Renal pelvis (tissue), 4 donors: Measurements from ENCODE around the gene ALDH9A1. TPM values are rescaled to one million over a fixed set of nuclear protein-coding genes. Genes with fewer than 3 reads are reported as not detected.
"Not testable (repeated sequence)": the region's sequence is repeated elsewhere in the genome, so short reads cannot be mapped to it uniquely, and the experiment has no call there.

Experiments
- DNase-seq: peaks from one replicate; pipeline ENCODE4 v3.0.0-alpha.2; 2013
- polyA plus RNA-seq, 3 donors: library from polyadenylated mRNA; unstranded; fragments of 120-200 nt; gene quantifications; one replicate each; pipeline ENCODE4 v1.2.1, GENCODE V29; 2013; ENCODE audit not compliant: insufficient read length in 3 of 3

The ALDH9A1 gene
- polyA plus RNA-seq, 3 donors = 108 to 117 (median 111) TPM

DNA sequence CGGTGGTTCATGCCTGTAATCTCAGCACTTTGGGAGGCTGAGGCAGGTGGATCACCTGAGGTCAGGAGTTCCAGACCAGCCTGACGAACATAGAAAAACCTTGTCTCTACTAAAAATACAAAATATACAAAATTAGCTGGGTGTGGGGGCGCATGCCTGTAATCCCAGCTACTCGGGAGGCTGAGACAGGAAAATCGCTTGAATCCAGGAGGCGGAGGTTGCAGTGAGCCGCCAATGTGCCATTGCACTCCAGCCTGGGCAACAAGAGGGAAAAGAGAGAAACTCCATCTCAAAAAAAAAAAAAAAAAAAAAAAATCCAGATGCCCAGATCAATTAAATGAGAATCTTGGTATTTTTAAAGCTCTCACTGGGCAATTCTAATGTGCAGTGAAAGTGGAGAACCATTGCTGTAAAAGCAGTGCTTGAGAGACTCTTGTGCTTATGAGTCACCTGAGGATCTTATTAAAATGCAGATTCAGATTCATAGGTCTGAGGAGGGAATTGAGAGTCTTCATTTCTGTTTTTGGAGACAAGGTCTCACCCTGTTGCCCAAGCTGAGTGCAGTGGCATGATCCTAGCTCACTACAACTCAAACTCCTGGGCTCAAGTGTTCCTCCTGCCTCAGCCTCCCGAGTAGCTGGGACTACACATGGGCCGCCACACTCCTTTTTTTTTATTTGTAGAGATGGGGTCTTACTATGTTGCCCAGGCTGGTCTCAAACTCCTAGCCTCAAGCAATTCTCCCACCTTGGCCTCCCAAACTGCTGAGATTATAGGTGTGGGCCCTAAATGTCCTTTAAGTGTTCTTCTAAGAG is 39.4 kb downstream of the ALDH9A1 start:
- not testable (repeated sequence) for DNase-seq

DNA sequence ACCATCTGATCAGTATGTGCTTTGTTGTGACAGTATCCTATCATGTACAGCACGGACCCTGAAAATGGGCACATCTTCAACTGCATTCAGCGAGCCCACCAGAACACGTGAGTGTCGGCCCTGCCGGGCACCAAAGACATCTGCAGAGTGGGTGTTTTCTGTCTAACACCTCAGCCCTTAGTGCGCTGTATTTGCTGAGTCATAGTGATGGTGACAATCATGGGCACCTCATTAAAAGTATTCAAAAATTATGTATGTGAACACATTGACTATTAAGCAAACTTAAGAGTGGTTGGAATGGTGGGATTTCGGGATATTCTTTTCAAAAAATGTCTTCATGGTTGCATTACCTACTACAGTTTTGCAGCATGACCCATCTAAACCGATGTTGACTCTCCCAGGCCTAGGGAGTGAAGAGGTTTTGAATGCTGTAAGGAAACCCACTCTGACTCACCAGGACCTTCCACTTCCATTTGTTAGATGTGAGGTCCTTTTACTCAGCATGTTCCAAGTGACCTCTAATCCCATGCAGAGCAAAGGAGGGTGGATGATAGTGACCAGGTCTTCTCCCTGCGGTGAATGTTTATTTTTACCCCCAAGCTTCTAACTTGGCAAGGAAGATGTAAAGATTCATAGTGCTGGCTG is 47.3 kb downstream of the ALDH9A1 start:
- DNase-seq = no peak

DNA sequence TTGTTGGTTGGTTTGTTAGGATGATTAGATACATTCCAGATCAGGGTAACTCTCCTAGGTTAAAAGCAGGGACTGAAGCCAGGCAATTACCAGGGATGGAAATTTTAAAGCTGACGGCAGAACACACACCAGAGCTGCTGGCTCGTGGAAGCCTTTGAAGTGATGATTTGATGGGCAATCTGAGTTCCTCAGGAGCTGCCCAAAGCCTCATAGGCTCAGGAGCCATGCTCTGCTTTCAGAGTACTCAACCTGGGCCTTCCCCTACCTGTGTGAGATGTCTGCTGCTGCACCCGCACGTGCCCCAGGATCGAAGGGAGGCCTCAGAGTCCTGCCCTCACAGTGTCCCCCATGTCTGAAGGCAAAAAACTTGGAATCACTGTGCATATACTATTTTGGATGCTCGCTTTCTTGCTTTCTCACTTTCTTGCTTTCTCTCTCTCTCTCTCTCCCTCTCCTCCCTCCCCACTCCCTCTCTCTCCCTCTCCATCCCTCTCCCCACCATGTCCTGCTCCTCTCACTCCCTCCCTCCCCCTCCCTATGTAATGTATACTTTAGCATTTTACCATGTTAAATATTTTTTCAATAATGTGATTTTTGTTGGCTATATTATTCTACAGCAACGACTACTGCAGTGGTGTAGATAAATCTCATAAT is 49.3 kb downstream of the ALDH9A1 start:
- no peak for DNase-seq

DNA sequence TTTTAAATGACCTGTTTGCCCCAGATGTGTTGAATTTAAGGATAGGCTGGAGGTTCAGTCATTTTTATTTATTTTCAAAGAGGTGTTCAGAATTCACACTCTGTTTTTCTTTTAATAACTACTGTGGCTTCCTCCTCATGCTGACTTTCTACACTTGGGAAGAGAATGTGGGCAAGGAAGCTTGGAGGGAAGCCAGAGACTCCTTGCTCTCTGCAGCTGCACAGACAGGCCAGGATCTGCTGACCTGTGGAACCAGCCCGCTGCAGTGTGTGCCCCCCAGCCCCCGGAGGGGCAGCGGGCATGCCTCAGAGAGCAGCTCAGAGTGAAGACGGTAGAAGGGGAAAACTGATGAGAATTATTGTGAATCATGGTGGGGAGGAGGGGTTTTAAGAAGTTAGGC is 50.4 kb downstream of the ALDH9A1 start:
- no peak for DNase-seq

DNA sequence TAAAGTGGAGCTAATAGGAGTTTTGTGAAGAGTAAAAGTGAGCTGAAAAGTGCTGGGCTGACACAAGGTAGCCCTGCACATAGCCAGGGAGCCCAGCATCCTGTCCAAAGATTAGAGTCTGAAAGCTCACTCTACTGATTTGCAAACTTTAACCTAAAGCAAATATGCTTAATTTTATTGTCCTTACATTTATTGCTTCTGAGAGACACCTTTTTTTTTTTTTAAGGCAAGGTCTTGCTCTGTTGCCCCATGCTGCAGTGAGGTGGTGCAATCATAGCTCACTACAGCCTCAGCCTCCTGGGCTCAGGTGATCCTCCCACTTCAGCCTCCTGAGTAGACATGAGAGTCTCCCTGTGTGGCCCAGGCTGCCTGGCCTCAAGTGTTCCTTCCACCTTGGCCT is 50.8 kb downstream of the ALDH9A1 start:
- no peak for DNase-seq

DNA sequence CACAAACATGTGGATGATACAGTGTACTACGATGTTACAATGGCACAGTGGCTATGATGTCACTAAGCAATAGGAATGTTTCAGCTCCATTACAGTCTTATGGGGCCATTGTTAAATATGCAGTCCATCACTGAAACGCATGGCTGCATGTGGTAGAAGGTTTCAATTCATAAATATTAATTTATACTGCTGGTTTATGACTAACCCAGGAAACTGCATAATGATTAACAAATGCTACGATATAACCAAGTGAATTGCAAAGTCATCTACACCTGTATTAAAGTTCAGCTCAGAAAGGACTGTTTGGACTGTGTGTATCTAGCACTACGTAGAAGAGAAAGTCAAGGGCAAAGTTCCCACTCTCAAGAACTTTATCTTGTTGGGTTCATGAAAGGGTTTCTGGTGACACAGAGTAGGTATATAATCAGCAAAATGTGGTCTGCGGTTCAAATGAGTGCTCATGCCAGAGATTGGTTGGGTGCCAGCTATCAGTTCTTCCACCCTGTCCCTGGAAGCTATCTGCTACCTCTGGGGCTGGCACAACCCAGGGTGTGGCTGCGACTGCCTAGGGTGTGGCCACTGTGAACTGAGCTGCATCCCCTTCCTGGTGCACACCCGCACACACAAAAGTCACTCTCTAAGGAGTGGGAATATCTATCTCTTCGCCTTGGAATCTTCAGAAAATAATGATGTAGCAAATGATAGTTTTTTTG is 52.6 kb downstream of the ALDH9A1 start:
- peak; percentile 30 for DNase-seq

DNA sequence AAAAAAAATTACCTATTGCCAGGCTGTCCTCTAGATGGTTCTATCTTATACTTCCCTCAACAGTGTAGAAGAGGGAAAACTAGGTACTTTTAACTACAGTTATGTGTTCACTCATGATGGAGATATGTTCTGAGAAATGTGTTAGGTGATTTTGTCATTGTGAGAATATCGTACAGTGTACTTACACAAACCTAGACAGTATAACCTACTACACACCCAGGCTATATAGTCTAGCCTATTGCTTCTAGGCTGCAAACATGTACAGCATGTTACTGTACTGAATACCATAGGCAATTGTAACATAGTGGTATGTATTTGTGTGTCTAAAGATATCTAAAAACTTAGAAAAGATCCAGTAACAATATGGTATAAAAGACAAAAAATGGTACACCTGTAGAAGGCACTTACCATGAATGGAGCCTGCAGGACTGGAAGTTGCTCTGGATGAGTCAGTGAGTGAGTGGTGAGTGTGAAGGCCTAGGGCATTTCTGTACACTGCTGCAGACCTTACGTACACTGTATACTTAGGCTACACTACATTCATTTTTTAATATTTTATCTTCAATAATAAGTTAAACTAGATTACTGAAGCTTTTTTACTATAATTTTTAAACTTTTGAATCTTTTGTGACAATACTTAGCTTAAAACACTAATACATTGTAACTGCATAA is 54.2 kb downstream of the ALDH9A1 start:
- DNase-seq = no peak

DNA sequence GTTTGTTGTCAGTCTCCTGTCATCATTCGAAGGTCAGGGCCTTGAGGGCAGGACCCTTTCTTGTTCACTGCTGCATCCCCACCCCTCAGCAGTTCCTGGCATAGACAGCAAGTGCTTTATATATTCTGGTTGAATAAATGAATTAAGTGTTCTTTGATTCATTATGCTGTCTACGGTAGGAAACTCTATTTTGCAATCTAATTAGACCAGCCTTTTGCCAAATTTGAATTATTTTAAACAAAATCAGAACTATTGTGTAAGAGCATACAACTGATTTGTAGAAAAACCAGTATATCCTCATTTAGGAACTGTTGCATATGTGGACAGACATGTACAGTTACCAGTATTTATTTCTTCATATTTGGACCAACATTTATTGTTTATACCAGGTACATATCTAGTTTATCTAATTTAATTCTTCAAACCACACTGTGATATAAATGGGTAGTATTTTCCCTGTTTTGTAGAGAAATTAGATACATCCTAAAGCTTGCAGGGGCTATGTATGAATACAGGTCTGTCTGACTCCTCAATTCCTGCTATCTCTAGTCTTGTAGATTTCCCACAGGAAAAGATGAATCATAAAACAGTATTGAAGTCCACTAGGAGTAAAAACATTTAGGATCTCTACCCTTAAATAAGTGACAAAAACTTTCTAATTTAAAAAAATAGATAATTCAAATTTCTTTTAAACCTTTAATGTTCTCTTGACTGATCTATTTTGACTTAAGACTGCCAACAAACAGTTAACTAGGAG is 57.0 kb downstream of the ALDH9A1 start:
- DNase-seq = no peak

DNA sequence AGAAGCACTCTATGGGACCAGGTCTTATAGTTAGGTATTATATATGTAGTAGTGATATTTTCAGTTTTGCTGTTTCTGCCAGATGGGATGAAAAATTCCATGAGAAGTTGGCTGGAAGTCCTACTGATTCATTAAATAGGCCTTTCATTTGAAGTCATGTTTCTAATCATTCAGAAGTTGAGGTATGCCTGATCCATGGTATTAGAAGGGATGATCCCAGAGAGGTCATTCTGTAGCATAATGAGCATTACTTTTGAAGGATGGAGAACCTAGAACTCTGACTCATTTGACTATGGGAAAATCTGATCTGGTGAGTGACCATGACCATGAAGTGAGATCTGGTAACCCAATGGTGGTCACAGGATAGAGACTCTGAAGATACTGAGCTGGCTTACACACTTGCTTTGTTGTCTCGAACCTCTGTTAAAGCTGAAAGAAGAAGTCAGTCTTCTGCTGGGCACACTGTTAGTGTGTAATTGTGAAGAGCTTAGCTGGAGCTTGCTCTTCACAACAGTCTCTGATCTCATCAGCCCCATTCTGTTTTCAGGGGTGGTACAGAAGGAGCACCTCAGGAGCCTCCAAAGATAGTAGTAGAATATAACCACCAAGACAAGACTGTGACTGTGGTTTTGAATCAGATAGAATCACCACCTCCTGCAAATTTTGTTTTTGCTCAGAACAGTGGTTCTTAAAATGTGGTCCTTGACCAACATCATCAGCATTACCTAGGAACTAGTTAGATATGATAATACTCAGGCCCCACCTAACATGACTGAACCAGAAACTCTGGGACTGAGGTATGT is 58.3 kb downstream of the ALDH9A1 start:
- no peak for DNase-seq

DNA sequence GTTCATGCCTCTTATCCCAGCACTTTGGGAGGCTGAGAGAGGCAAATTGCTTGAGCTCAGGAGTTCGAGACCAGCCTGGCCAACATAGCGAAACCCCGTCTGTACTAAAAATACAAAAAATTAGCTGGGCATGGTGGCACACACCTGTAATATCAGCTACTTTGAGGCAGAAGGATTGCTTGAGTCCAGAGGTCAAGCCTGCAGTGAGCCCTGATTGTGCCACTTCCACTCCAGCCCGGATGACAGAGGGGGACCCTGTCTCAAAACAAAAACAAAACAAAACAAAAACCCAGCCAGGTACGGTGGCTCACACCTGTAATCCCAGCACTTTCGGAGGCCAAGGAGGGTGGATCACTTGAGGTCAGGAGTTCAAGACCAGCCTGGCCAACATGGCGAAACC is 60.2 kb downstream of the ALDH9A1 start:
- not testable (repeated sequence) for DNase-seq

DNA sequence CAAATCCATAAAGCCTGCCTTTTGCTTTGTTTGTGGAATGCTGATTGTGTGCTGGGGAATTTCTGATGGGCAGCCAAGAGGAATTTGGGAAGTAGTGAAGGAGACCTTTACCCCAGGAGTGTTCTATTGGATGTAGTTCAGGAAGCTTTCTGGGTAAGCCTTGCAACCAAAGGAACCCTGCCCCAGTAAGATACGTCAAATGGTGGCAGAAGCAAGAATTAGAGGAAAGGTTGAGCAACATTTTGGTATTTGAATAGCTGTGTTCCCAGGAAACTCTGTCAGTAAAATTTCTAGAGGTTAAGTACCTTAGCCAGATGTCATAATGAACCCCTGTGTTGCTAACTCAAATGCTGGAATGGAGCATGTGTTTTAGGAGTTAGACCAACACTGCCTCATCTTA is 60.9 kb downstream of the ALDH9A1 start:
- DNase-seq = no peak

DNA sequence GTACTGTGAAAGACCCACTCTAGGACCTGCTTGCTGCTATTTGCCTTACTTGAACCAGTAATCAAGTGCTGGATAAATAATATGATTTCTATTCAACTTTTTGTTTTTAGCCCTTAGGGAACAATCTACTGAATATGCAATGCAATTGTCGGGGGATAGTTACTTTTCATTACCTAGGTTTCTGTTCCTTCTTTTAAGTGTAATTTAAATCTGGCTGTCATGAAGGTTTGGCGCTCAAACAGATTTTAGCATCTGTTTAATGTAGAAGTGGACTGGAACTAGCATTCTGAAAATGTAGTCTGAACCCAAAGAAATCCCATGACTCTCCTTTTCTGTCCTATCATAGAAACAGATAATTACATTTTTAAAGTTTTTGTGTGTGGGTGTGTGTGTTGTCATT is 62.5 kb downstream of the ALDH9A1 start:
- DNase-seq = no peak

DNA sequence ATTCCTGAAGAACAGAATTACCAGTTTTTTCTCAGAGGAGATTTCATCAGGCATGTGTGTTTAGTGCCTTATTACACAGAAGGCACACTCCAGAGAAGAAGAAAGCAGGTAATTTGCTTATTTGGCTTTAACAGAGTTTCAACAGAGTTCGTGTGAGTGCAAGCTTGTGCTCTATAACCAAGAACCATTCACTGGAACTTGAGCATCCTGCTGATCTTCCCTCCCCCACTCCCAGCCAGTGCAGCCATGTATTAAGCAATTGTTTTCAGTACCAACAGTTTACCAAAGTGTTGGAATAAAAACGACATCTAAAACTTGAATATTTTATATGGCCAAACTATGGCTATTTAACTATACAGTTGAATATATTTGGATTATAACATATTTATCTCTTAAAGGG is 63.0 kb downstream of the ALDH9A1 start:
- no peak for DNase-seq

DNA sequence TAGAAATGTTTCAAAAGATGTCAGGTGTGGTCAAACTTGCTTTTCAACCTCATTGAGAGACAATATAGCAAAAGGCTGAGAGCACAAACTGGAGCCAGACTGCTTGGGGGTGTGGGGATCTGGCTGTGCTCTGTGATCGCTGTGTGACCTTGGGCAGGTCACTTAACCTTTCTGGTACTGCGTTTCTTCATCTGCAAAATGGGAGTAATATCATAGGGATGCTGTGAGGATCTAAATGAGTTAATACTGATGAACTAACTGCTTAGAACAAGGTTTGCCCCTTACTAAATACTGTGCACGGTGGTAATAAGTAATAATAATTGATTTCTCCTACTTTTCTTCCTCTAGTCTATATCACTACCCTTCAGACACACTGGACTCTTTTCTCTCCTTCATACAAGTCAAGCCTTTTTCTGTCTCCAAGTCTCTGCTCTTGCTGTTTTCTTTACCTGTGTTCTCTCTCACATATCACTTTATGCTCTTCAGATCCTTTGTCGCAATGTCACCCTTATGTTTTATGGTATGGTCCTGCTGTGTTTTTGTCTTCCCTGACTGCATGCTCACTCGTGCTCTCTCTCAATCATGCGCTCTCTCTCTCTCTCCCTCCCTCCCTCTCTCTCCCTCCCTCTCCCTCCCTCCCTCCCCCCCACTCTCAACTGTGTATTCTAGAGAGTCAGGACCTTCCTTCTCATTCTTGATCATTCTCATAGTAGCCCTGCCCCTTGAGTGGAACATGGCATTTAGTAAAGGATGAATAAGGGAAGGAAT is 64.0 kb downstream of the ALDH9A1 start:
- no peak for DNase-seq

DNA sequence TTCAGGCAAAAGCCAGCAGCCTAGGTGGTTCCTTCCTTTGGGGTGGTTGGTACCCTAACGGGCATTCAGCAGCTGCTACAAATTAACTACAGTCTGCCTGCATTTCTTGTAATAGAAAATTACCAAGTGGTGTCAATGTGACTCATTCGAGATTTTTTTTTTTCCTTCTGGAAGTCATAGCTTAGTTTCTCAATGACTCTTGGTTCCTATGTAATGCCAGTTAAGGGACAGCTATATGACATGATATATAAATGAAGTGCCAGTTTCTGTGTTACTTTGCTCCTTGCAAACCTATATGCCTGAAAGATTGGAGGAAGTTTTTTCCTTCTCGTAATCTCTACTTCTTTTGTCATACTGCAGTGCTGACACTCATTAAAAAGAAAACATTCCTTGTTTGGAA is 64.7 kb downstream of the ALDH9A1 start:
- DNase-seq = no peak

DNA sequence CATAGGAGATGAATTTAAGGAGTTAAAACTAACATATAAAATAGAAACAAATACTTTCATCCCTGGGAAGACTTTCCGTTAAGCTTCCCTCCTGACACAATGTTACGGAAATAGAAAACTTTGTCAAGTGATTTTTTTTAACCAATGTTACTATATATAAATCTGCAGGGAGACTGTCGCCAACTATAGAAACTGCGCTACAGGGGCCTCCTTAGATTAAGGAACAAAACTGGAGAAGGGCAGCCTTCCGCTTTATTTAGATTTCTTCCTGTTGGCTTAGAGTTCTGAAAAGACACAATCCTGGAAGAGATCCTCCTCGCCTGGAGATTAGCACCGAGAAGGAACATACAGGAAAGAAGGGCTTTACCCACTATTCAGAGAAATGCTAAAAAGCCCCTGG is 65.9 kb downstream of the ALDH9A1 start:
- DNase-seq = no peak

DNA sequence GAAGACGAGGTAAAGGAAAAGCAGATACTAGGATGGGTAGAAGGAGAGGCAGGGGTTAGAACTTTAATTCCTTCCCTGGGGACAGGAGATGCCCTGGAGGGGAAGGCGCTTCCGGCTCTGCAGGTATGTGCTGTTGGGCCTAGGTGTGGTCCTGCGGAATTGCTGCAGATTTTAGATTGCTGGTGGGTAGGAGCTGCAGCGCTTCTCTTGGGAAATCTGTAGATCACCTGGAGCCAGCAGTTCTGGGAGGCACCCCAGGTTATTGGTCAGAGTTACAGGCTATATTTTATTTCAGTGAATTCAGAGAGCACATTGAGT is 66.3 kb downstream of the ALDH9A1 start:
- no peak for DNase-seq

DNA sequence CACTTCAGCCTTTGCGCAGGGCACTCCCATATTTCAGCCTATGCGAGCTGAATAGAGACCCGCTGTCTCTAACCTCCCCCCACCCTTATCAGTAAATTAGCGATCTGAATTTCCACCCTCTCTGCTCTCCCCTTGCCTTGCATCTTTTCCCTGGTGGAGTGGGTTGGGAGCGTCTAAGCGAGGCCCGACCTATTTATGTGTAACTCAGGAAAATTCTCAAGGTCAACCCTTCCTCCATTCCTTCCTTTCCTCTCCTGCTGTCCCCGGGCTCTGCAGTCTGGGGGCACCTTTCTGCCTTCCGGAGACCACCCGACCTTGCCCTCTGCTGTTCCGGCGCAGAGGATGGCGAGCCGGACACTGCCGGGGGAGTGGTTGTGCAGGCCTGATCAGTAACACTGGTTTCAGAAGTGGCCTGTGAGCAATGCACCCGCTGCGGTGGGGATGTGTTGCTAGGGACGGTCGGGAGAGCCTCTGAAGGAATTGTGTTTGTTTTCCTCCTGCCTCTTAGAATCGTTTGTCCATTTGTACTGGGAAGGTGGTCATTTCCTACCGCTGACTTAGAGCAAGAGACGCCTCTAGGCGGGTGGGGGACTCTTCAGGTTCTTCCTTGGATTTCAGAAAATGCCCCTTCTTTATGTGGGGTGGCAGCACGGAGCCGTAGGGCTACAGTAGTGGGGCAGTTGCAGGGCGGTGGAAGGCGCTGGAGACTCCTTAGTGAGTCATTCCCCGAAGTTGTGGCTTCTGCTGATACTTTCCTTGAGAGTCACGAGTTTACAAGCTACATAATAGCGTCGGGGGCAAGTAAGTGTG is 66.8 kb downstream of the ALDH9A1 start:
- DNase-seq = peak; percentile 45
